GM10248 (cell line): ENCODE data around the gene ULBP3.

Experiments used
- CTCF ChIA-PET: fragments of 300-600 bp; sonication (Branson Sonifier 250); formaldehyde crosslinking; extraction: SDS; loops from one replicate; lab custom pipeline; 2021; ENCODE audit warnings: antibody characterized with exemption; lab: Yijun Ruan, JAX
- POLR2A ChIA-PET: fragments of 350-650 bp; sonication (Branson Sonifier 250); formaldehyde crosslinking; extraction: SDS; loops from one replicate; lab custom pipeline; 2020; ENCODE audit warnings: antibody characterized with exemption; lab: Yijun Ruan, JAX
- DNase-seq: peaks from one replicate; pipeline ENCODE4 v3.0.0; 2012; ENCODE audit errors: extremely low spot score
- TF ChIP-seq, protein P1 (sequence below): IDR thresholded peaks from 2 replicates; pipeline ENCODE4 v1.5.1; 2012; ENCODE audit warnings: mild to moderate bottlenecking, low read depth; ENCODE audit errors: extremely low read depth, missing control alignments, control extremely low read depth

The ULBP3 gene

DNA sequence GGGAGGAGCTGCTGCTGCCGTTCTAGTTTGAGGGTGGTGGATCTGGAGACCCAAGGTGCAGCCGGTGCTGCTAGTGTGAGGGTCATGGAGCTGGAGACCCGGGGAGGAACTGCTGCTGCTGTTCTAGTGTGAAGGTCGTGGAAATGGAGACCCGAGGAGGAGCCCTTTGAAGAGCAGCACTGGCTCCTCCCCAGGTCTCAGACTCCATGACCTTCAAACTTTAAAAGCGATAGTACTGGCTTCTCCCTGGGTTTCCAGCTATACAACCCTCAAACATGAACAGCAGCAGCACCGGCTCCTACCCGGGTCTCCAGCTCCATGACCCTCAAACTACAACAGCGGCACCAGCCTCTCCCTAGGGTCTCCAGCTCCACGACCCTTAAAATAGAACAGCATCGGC is 15.5 kb downstream of the ULBP3 start:
- POLR2A ChIA-PET = no interaction called here
- TF ChIP-seq, protein P1, sequence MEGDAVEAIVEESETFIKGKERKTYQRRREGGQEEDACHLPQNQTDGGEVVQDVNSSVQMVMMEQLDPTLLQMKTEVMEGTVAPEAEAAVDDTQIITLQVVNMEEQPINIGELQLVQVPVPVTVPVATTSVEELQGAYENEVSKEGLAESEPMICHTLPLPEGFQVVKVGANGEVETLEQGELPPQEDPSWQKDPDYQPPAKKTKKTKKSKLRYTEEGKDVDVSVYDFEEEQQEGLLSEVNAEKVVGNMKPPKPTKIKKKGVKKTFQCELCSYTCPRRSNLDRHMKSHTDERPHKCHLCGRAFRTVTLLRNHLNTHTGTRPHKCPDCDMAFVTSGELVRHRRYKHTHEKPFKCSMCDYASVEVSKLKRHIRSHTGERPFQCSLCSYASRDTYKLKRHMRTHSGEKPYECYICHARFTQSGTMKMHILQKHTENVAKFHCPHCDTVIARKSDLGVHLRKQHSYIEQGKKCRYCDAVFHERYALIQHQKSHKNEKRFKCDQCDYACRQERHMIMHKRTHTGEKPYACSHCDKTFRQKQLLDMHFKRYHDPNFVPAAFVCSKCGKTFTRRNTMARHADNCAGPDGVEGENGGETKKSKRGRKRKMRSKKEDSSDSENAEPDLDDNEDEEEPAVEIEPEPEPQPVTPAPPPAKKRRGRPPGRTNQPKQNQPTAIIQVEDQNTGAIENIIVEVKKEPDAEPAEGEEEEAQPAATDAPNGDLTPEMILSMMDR = no peak
- CTCF ChIA-PET = interaction anchor here (1.6 to 4.8 kb wide), 5 partner anchors 15 to 762 kb away, joined by 5 to 27 read pairs (median 17); partner anchors contain the start of gene ULBP3
- no peak for DNase-seq

DNA sequence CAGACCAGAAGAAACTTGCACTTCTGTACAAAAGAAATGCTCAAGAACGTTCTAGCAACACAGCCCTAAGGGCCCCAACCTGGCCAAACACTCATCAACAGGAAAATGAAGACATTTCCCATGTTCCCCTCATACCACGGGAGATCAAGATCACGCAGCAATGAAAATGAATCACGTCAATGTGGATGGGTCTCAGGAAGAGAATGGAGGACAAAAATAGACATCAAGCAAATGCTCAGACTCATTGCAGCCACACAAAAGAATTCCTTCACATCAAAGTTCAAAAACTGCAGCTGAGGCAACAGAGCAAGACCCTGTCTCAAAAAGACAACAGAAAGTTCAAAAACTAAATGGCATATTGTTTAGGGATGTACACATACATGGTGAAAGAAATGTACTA is 18.1 kb downstream of the ULBP3 start:
- DNase-seq = no peak
- ChIA-PET CTCF (no interaction called here), POLR2A (no interaction called here)
- TF ChIP-seq, protein P1 = no peak

DNA sequence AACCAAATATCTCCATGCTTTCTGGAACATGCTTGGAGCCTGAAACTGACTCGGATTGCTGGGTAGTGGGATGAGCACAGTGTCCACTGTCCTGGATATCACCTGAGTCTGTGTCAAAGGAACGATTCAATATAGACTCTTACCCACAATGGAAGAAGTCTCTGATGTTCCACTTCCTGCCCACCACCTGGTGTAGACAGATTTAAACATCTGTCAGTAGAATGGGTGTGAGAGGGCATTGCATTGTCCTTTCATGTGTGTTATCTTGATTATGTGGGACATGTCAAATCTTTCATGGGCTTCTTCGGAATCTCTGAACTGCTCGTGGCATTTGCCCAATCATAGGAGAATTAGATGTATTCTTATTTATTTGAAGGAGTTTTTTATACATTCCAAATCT is 20.8 kb downstream of the ULBP3 start:
- CTCF ChIA-PET = no interaction called here
- POLR2A ChIA-PET = no interaction called here
- TF ChIP-seq, protein P1 = no peak
- no peak for DNase-seq

DNA sequence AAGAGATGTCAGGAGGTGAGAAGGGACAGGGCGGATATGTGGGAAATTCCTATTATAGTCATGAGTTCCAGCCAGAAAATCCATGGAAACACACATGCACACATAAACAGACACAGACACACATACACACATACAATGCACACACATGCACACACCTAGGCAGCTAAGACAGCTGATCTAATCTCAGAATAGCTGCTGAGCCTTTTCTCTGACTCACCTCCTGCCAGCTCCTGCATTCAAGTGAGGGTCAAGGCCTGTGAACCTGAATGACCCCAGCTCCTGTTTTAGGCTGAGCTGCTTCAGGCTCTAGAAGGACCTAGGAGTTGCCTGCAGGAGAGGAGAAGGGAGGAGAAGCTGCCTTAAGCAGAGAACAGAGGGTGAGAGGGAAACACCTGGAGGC is 22.0 kb downstream of the ULBP3 start:
- TF ChIP-seq, protein P1 = no peak
- DNase-seq = no peak
- POLR2A ChIA-PET = no interaction called here
- CTCF ChIA-PET = no interaction called here

DNA sequence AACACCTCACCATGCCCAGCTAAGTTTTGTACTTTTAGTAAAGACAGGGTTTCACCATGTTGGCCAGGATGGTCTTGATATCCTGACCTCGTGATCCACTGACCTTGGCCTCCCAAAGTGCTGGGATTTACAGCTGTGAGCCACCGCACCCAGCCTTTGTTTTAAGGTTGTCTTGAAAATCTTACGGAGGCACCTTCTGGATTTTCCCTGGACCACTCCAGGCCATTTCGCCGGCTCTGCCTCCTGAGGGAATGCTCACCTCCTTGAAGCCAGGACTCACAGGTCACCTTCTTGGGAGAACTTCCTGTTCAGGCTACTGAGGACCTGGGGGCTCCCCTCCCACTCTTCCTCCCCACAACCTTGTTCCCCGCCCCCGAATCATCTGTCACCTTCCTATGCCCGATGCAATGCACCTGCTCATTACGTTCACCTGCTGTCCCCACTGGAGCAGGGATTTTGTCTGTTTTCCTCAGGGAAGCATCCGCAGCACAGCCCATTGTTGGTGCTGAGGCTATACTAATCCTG is 24.2 kb downstream of the ULBP3 start:
- no peak for DNase-seq
- ChIA-PET CTCF (no interaction called here), POLR2A (no interaction called here)
- TF ChIP-seq, protein P1 = no peak

DNA sequence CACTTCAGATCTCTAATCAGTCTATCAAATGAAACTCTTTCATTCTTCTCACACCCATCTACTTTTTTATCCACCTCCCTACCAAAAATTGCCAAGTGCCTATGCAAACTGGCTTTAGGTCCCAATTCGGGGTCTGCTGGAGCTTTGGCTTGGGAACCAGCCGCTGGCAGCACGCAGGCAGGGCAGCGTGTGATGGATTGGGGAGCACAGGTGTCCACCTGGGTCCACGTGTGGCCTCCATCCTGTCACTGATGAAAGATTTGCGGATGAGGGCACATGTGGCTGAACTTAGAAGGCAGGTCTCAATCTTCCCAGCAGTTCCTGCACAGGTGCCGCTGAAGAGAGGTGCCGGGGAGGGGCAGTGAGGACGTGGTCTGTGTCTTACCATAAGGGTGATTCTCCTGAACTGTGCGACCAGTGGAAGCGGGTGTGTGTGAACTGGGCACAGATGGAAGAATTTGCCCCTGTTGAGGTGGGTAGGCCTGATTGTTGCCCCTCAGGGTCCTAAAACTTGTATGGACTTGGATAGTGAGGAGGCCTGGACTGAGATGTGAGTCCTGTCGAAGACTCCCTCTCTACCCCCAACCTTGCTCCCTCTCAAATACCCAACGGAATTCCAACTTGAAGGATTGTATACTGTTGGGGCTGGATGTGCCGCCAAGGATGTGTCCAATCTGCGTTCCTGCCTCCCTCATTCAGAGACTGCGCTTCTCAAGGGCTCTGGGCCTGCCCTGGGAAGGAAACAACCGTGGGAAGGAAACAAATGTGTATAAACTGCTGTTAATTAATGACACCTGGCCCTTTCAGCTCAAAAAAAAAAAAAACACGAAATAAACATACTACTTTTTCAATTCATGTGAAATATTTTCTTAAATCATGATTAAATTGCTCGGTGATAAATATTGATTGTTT is 25.2 kb downstream of the ULBP3 start:
- no peak for DNase-seq
- TF ChIP-seq, protein P1 = no peak
- ChIA-PET POLR2A (no interaction called here), CTCF (interaction anchor here (0.6 to 1.0 kb wide), 2 partner anchors 8 to 33 kb away, joined by 3 read pairs; no protein-coding TSS in a partner anchor)
